GM18519 (cell line): ENCODE data around the gene RUSC1.
A peak's percentile ranks its signal among the peaks of the same experiment; 100 is the strongest.

Source experiments
- ATAC-seq: cut with Tn5 transposase; IDR thresholded peaks from one replicate; pipeline ENCODE4 v1.9.1; 2021; ENCODE audit warnings: mild to moderate bottlenecking, moderate library complexity; ENCODE audit not compliant: unreplicated experiment, low FRiP score

The RUSC1 gene

GRCh38 chr1:155294520-155295182 lies 26.0 kb upstream of the RUSC1 start:
- no peak for ATAC-seq

GRCh38 chr1:155295183-155295941 lies 25.3 kb upstream of the RUSC1 start:
- ATAC-seq: no peak

DNA sequence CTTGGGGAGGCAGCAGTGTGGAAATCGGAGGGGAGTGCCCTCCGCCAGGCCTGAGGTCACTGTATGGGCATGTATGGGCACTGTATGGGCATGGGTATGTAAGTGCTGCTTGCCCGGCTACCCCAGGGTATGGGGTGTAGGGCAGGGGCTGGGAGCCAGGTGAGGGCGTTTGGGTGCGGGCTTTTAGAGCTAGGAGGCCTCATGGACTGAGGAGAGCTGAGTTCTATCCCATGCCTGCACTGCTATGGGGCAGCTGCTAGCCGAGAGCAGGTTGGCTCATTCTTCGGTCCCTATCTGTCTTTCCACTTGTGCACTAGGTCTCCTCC lies 24.8 kb upstream of the RUSC1 start:
- no peak for ATAC-seq

- no peak for ATAC-seq
Measured at GRCh38 chr1:155296661-155297060, 24.0 kb upstream of the RUSC1 start.

GRCh38 chr1:155297384-155297783 lies 23.3 kb upstream of the RUSC1 start:
- ATAC-seq: no peak

- no peak for ATAC-seq
Measured at GRCh38 chr1:155300024-155300423, 20.7 kb upstream of the RUSC1 start.

DNA sequence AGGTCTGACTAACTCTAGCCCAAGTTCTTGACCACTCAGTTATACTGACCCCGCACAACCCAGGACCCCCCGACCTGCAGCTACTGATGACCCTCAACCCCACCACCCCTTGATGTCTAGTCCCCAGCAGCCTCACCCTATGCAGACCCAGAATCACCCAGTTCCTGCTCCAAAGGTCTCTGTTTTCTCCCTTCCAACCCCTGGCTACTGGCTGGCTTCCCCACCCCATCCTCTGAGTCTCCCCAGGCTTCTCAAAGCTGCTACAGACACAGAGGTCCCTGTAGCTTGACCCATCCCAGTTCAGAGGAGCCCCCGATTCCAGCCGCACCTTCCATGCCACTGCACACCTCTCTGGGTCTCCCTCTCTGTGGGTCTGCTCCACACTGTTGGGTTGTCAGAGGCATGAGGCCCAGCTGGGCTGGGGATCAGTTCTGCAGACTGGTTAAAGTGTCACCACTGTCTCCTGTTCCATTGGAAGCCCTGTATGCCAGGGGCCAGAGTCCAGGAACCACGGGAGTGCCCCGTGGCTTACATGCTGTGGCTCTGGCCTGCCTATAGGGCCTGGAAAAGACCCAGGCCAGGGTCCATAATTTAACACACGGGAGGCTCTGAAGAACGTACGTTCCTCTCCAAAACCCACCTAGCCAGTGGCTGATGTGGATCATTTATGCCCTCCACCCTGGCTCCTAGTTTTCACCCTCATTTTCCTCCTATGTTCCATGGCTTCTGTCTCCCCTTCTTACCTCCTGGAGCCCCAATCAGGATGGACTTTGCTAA lies 20.0 kb upstream of the RUSC1 start:
- ATAC-seq: no peak

- ATAC-seq: no peak
Measured at GRCh38 chr1:155301342-155301841, 19.3 kb upstream of the RUSC1 start, which contains the start of gene PKLR. Gene PKLR (minus strand): TSS chr1:155301438. CDS start chr1:155301395, 43 bp downstream.

DNA sequence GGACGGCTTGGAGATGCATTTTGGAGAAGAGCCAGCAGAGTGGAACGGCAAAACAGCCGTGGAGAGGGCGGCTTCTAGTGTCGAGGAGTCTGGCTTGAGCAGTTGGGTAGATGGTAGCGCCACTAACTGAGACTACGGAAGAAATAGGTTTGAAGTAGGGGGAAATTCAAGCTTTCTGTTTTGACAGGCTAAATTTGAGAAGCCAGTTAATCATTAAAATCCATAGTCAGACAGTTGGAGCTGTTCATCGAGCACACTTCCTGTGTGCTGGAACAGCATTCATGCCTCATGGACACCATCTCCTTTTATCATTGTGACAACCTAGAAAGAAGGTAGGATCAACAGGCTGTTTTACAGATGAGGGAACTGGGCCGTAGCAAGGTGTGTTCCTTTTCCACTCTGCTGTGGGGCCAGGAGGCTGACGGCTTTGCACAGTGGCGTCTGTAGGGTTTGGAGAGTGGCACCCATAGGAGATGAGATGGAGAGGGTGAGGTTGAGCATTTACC lies 16.1 kb upstream of the RUSC1 start:
- no peak for ATAC-seq

- no peak for ATAC-seq
Measured at GRCh38 chr1:155305881-155306391, 14.8 kb upstream of the RUSC1 start.

GRCh38 chr1:155307247-155307740 lies 13.4 kb upstream of the RUSC1 start:
- ATAC-seq: no peak

GRCh38 chr1:155308493-155309422 lies 11.9 kb upstream of the RUSC1 start, which contains the start of gene FDPS:
Gene FDPS (plus strand): TSS chr1:155308866. CDS start chr1:155309790, 924 bp downstream.
- peak; percentile 76 for ATAC-seq

DNA sequence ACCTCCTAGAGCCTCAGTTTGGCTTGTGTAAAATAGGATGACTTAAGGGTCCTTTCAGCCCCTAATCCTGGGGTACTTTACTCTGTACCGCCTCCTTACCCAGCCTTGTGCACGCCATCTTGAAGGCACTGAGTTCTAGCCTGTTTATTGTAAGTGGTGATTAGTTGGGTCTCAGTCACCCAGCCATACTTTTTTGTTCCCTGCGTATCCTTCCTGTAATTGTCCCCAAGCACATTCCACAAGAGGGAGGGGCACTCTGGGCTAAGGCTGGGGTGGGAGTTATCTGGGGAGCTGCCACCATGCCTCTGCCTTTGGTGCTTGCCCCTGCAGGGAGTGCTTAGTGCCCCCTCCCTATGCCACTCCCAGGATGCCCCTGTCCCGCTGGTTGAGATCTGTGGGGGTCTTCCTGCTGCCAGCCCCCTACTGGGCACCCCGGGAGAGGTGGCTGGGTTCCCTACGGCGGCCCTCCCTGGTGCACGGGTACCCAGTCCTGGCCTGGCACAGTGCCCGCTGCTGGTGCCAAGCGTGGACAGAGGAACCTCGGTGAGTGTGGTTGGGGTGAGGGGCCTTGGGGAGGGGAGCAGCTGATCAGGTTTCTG lies 11.2 kb upstream of the RUSC1 start:
- no peak for ATAC-seq

- no peak for ATAC-seq
Measured at GRCh38 chr1:155313261-155313660, 7.4 kb upstream of the RUSC1 start.

DNA sequence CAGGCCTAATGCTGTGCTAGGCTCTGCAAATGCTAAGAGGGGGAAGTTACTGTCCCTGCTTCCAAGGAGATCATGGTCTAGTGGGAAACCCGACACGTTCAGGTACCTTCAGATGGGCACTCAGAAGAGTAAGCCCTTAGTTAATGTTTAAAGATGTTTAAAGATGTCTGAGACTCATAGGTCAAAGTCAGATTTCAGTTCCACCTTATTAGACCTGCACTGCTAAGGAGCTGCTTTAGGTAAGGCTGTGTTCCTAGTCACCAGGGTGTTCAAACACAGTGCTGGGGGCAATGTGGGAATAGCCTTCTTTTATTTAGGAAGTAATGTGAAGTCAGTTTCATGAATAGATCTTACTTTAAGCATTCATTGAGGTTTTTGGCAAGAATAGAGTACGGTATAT lies 3.8 kb upstream of the RUSC1 start:
- ATAC-seq: no peak

DNA sequence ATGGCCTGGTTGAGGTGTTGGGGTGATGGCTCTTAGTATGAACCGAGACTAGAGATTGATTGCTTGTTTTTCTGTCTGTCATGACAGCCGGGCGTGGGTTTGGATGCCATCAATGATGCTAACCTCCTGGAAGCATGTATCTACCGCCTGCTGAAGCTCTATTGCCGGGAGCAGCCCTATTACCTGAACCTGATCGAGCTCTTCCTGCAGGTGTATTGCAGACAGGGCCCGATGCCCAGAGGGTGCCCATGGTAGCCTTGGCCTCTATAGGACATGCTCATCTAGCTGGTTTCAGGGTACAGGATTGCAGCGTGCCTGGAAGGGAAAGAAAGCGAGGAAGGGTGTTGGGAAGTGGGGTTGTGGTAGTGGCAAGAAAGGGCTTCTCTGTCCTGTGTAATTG lies 2.6 kb upstream of the RUSC1 start:
- ATAC-seq: no peak

- no peak for ATAC-seq
Measured at GRCh38 chr1:155319536-155319935, 1.2 kb upstream of the RUSC1 start.

DNA sequence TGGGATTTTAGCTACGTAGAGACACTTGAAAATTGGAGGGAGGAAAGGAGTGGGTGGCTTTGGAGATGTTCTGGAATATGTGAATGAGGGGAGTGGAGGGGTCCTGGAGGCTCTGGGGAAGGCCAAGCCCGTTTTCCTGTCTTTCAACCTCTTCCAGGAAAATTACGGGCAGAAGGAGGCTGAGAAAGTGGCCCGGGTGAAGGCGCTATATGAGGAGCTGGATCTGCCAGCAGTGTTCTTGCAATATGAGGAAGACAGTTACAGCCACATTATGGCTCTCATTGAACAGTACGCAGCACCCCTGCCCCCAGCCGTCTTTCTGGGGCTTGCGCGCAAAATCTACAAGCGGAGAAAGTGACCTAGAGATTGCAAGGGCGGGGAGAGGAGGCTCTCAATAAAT lies 442 bp upstream of the RUSC1 start:
- ATAC-seq: no peak
